RWPE1 (cell line): ENCODE results near the gene METTL14.

Source experiments
- CTCF ChIA-PET: fragments of 350-600 bp; sonication (Branson Sonifier 250); formaldehyde crosslinking; extraction: SDS; loops from one replicate; lab custom pipeline; 2021; lab: Yijun Ruan, JAX
- POLR2A ChIA-PET: fragments of 400-600 bp; formaldehyde crosslinking; extraction: SDS; loops from one replicate; lab custom pipeline; 2020; ENCODE audit warnings: antibody characterized with exemption; ENCODE audit not compliant: low non-redundant PET; lab: Yijun Ruan, JAX
- DNase-seq: peaks from one replicate; pipeline ENCODE4 v3.0.0; 2012; ENCODE audit warnings: low spot score
- H3K27ac ChIP-seq: fragments of 450-650 bp; 2 replicates; pipeline ENCODE4 v1.5.1; 2017
- CTCF ChIP-seq: fragments of 450-650 bp; conservative IDR thresholded peaks from 2 replicates; pipeline ENCODE4 v1.5.1; 2017; ENCODE audit warnings: low read depth, mild to moderate bottlenecking

The METTL14 gene

GRCh38 chr4:118741301-118741855, 56.2 kb downstream of the METTL14 start:
- CTCF ChIA-PET: interaction anchor here (0.6 to 1.2 kb wide), 6 partner anchors 124 to 1261 kb away, joined by 3 to 4 read pairs (median 3); partner anchors contain the start of gene SYNPO2

GRCh38 chr4:118742050-118742449, 56.9 kb downstream of the METTL14 start:
- POLR2A ChIA-PET: no interaction called here
- H3K27ac ChIP-seq: no peak overlapping the region
- no peak for DNase-seq
- CTCF ChIA-PET: interaction anchor here (0.6 to 1.2 kb wide), 3 partner anchors 123 to 1261 kb away, joined by 3 to 4 read pairs (median 4); partner anchors contain the start of gene SYNPO2
- no peak for TF ChIP-seq CTCF

More at GRCh38 chr4:118741301-118741855, 56.2 kb downstream of the METTL14 start:
- DNase-seq: no peak
- POLR2A ChIA-PET: no interaction called here
- no peak for TF ChIP-seq CTCF
- H3K27ac ChIP-seq: no peak overlapping the region

- no peak for DNase-seq
- no peak overlapping the region for H3K27ac ChIP-seq
- ChIA-PET POLR2A (no interaction called here), CTCF (no interaction called here)
- TF ChIP-seq CTCF: no peak
Observed at GRCh38 chr4:118743867-118744266, 58.7 kb downstream of the METTL14 start.

- CTCF ChIA-PET: interaction anchor here (0.7 to 1.1 kb wide), 2 partner anchors 11 to 140 kb away, joined by 3 to 5 read pairs; no protein-coding TSS in a partner anchor
- DNase-seq: no peak
- POLR2A ChIA-PET: interaction anchor here (0.6 kb wide), 1 partner anchor 250 kb away, joined by 4 read pairs; no protein-coding TSS in a partner anchor
- H3K27ac ChIP-seq: no peak overlapping the region
- no peak for TF ChIP-seq CTCF
Observed at GRCh38 chr4:118745357-118745756, 60.2 kb downstream of the METTL14 start.

GRCh38 chr4:118746251-118746919, 61.2 kb downstream of the METTL14 start:
- no peak for TF ChIP-seq CTCF
- no peak overlapping the region for H3K27ac ChIP-seq
- ChIA-PET POLR2A (no interaction called here), CTCF (interaction anchor here (0.6 kb wide), 1 partner anchor 181 kb away, joined by 4 read pairs; no protein-coding TSS in a partner anchor)
- no peak for DNase-seq

- TF ChIP-seq CTCF: no peak
- DNase-seq: no peak
- ChIA-PET CTCF (no interaction called here), POLR2A (no interaction called here)
- no peak overlapping the region for H3K27ac ChIP-seq
Observed at GRCh38 chr4:118749347-118749988, 64.3 kb downstream of the METTL14 start.
